ENCODE results near the gene CTNND2.
"Not testable (repeated sequence)": the region's sequence is repeated elsewhere in the genome, so short reads cannot be mapped to it uniquely, and the experiment has no call there.

Gene CTNND2

DNA sequence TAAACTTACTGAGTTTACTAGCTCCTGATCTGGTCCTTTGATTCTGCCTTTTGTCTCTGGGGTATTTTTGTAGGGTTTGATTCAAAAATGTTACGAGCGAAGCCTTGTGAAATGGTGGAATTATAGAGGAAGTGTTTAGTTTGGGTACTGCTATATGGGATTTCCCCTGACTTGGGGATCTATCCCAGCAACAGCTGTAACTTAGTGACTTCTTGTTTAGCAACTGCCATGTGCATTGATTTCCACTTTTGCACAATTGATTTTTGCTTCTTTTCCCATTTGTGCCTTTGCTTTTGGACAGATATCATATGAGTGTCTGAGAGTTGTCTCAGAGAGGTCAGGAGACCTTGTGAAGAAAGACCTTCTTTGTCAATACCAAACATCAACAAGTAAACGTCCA is 894.7 kb downstream of the CTNND2 start:
- in situ Hi-C loops (cut with HindIII; ENCODE audit: low sequenced_read_pairs) = no loop called here
- H3K4me3 ChIP-seq (ENCODE audit: low read depth, low read length) = no peak overlapping the region
- no peak for DNase-seq (ENCODE audit: low read depth, low spot score)
- TF ChIP-seq, protein P1, sequence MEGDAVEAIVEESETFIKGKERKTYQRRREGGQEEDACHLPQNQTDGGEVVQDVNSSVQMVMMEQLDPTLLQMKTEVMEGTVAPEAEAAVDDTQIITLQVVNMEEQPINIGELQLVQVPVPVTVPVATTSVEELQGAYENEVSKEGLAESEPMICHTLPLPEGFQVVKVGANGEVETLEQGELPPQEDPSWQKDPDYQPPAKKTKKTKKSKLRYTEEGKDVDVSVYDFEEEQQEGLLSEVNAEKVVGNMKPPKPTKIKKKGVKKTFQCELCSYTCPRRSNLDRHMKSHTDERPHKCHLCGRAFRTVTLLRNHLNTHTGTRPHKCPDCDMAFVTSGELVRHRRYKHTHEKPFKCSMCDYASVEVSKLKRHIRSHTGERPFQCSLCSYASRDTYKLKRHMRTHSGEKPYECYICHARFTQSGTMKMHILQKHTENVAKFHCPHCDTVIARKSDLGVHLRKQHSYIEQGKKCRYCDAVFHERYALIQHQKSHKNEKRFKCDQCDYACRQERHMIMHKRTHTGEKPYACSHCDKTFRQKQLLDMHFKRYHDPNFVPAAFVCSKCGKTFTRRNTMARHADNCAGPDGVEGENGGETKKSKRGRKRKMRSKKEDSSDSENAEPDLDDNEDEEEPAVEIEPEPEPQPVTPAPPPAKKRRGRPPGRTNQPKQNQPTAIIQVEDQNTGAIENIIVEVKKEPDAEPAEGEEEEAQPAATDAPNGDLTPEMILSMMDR (IDR thresholded peaks at IDR 0.05; ENCODE audit: low read depth, low read length) = no peak

DNA sequence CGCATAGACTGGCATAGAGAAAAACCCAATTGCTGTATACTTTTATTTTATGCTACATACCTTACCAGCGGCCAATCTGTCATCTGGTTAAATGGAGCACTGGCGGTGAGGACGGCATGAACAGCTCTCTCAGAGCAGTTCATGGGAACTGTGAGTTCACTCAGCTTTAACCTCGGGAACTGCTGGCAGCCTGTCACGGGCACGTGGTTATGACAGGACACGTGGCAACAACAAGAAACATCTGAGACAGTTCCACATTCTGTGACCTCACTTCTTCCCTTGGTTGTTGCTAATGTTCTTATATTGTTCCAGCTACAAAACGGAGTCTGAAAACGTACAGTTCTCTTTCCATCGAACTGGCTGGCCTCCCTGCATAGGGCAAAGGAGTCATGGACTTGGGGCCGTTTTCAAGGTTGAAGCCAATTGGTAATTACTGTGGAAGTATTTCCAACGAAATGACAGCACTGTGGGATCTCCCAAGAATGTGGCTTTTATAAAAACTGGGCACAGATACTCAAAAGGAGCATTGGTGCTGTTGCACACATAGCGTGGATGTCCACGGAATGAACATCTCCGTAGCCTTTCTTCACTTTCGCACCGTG is 896.9 kb downstream of the CTNND2 start:
- TF ChIP-seq, protein P1 (IDR thresholded peaks at IDR 0.05; ENCODE audit: low read depth, low read length) = no peak
- in situ Hi-C loops (cut with HindIII; ENCODE audit: low sequenced_read_pairs) = no loop called here
- DNase-seq (ENCODE audit: low read depth, low spot score) = no peak
- no peak overlapping the region for H3K4me3 ChIP-seq (ENCODE audit: low read depth, low read length)

- in situ Hi-C loops (cut with HindIII; ENCODE audit: low sequenced_read_pairs) = not testable (repeated sequence)
These were observed 899.7 kb downstream of the CTNND2 start for GRCh38 chr5:11004523-11004922.

GRCh38 chr5:11000515-11001353 is 903.5 kb downstream of the CTNND2 start:
- no peak for DNase-seq (ENCODE audit: low read depth, low spot score)
- H3K4me3 ChIP-seq (ENCODE audit: low read depth, low read length) = no peak overlapping the region
- in situ Hi-C loops (cut with HindIII; ENCODE audit: low sequenced_read_pairs) = no loop called here
- TF ChIP-seq, protein P1 (IDR thresholded peaks at IDR 0.05; ENCODE audit: low read depth, low read length) = no peak

More at GRCh38 chr5:11004523-11004922, 899.7 kb downstream of the CTNND2 start:
- DNase-seq (ENCODE audit: low read depth, low spot score); H3K4me3 ChIP-seq (ENCODE audit: low read depth, low read length): not testable (repeated sequence)

DNA sequence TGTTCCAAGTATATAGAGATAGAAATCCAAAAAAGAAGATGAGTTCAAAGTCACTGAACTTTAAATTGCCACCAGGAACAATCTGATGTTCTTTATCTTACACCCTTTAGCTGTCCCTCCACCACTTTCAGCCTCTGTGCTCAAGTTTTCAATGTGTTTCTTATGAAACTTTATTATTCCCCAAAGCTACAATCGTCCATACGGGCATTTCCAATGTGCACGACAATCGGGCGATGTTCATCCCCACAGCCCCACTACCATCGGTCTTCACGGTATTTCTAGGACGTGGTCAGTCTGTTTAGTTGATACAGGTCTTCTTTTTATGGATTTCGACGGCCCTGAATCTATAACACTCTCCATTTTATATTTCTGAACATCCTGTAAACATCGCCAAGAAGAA is 904.5 kb downstream of the CTNND2 start:
- TF ChIP-seq, protein P1 (IDR thresholded peaks at IDR 0.05; ENCODE audit: low read depth, low read length) = no peak
- no peak for DNase-seq (ENCODE audit: low read depth, low spot score)
- H3K4me3 ChIP-seq (ENCODE audit: low read depth, low read length) = no peak overlapping the region
- in situ Hi-C loops (cut with HindIII; ENCODE audit: low sequenced_read_pairs) = no loop called here

DNA sequence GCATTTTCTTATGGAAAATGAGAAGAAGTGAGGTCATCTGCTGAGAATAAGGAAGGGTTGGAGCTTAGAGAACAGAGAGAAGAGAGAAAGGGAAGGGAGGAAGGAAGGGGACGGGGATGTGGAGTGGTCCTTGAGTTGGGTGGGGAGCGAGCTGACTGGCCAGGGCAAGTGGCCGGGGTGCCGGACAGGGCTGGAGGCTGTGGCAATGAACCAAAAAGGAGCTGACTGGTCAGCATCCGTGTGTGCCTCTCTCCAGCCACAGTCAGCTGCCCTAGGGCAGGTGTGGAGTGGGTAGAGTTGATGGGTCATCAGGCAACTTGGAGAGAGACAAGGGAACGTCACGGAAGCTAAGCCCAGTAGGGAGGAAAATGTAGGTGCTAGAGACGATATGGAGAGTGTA is 908.4 kb downstream of the CTNND2 start:
- in situ Hi-C loops (cut with HindIII; ENCODE audit: low sequenced_read_pairs) = no loop called here
- no peak overlapping the region for H3K4me3 ChIP-seq (ENCODE audit: low read depth, low read length)
- TF ChIP-seq, protein P1 (IDR thresholded peaks at IDR 0.05; ENCODE audit: low read depth, low read length) = no peak
- no peak for DNase-seq (ENCODE audit: low read depth, low spot score)
